PC-3 (cell line): ENCODE data around the gene HDGFL2.

Experiments
- CTCF ChIP-seq: fragments of 300-600 bp; sonication (generic); conservative IDR thresholded peaks from 2 replicates; pipeline ENCODE4 v1.5.1; 2017; ENCODE audit warnings: antibody characterized with exemption, low read depth, mild to moderate bottlenecking, low read length
- EZH2 ChIP-seq: fragments of 300-600 bp; sonication (generic); IDR thresholded peaks from one replicate; pipeline ENCODE4 v1.6.1; 2017; ENCODE audit warnings: antibody characterized with exemption, mild to moderate bottlenecking, low read length; ENCODE audit not compliant: unreplicated experiment

GRCh38 chr19:4443188-4443587, 28.9 kb upstream of the HDGFL2 start:
- TF ChIP-seq EZH2: no peak
- TF ChIP-seq CTCF: no peak
